NOMO-1 treated with dmso at 0.1 percent for 144 hours (cell line): ENCODE results near the gene RTN1.

Source experiments
- DNase-seq: peaks from one replicate; lab custom pipeline; 2025; ENCODE audit not compliant: unreplicated experiment; lab: John Stamatoyannopoulos, UW

Gene RTN1

DNA sequence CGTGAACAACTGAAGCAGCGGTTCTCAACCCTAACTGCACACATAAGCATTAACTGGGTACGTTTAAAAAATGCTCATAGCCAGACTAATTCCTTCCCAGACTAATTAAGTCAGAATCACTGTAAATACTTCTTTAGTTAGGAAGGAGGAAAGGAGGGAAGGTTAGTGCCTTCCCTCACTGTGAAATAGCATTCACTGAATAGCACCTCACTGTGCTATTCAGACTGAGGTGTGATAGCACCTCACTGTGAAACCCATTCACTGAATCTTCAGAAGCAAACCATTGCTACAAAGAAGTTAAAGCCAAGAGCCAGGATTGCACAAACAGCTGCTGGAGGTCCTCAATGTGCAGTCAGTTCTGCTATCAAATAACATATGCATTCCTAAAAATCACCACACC, 58.8 kb downstream of the RTN1 start:
- no peak for DNase-seq

- no peak for DNase-seq
Observed at GRCh38 chr14:59811073-59811472, 59.5 kb downstream of the RTN1 start.

- DNase-seq = no peak
Observed at GRCh38 chr14:59803052-59803540, 67.5 kb downstream of the RTN1 start.

GRCh38 chr14:59788176-59788575, 82.4 kb downstream of the RTN1 start:
- no peak for DNase-seq

GRCh38 chr14:59787045-59787674, 83.4 kb downstream of the RTN1 start:
- no peak for DNase-seq

GRCh38 chr14:59785629-59786028, 84.9 kb downstream of the RTN1 start:
- DNase-seq = no peak

DNA sequence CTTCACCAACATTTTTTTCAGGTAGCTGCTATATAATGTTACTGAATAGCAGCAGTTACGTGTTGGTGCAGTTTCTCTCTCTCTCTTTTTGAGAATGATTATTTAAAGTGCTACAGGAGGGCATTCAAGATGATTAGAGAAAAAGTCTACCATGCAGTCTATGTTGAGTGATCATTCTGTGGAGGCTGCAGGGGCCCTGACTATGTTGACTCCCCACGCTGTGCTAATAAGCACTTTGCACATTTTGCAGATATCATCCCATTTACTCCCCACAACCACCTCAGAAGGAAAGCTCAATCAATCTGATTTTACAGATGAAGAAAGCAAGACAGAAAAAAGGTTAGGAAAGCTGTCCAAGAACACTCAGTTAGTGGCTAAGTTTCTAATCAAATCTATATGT, 87.8 kb downstream of the RTN1 start:
- DNase-seq = no peak

DNA sequence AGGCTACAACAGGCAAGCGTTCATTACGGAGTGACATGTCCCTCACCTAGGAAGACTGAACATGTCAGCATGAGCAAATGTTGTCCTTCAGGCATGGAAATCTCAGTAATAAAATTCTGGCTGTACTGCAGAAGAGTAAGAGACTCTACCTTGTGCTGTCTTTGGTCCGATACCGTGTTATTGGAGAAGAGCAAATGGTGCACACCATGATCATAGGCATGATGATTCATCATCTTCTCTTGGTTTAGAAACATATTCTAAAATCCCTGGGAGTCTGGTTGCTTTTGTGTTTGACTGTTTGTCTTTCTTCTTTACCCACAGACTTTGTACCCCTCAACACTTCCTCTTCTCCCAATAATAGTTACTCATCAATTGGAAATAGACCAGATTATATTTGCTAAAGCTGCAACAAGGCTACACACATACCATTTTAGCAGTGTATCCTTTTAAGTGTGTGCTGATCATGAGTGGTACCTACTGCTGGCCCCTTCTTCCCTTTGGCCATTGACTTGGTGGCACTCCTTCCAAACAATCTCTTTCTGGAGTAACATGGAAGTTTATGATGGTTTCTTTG, 93.5 kb downstream of the RTN1 start:
- no peak for DNase-seq

GRCh38 chr14:59776468-59776867, 94.1 kb downstream of the RTN1 start:
- DNase-seq = no peak

DNA sequence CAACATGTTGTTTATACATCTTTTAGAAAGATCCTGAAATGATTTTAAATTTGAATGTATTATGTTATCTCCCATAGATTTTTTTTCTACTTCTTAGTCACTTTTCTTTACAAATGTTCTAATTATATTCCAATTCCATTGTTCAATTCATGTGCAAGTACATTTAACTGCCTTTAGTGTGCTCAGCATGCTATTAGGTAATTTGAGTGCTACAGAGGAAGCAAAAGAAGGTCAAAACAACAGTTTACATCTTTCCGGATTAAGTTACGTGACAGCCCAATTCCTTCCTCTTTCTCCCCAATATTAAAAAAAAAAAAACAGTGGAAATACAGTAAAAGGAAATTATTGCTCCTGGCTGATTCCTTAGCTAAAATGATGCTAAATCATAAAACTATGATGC, 98.3 kb downstream of the RTN1 start:
- DNase-seq = no peak

GRCh38 chr14:59771577-59771976, 99.0 kb downstream of the RTN1 start:
- no peak for DNase-seq

DNA sequence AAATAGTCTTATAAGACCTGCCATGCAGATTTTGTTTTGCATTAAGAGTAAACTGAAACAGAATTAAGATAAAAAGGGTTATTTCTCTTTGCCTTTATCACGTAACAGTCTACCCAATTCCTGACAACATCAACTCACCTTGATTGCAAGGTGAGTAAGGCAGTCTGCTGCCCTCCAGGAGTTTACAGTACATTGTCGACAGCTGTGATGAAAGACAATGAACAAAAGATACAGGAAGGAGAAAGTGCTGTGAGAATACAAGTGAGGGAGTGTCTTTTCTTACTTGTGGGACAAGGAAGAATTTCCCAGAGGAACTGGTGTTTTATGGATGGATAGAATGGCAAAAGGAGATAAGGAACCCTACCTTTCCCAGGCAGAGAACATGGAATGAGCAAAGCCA, 101.0 kb downstream of the RTN1 start:
- DNase-seq = no peak

DNA sequence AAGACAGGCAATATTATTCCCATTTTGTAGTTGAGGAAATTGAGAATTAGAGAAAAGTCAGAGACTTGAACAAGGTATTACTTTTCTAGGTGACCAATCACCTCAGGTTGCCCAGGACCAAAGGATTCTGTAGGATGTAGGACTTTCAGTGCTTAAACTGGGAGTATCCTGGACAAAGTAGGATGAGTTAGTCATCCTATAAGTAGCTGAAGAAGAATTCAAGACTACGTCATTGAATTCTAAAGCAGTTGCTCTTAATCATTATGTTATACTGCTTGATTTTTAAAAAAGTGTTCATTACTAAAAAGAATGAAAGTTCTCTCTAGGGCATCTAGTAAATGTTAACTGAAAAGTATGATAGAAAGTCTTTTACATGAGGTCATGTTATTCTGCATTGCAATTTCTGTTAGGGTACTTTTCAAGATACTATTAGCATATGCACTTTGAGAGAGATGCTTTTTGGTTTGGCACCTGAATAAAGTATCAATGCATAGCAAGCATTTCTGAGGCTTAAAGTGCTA, 101.7 kb downstream of the RTN1 start:
- no peak for DNase-seq

- DNase-seq = no peak
Observed at GRCh38 chr14:59761851-59762250, 108.7 kb downstream of the RTN1 start.

DNA sequence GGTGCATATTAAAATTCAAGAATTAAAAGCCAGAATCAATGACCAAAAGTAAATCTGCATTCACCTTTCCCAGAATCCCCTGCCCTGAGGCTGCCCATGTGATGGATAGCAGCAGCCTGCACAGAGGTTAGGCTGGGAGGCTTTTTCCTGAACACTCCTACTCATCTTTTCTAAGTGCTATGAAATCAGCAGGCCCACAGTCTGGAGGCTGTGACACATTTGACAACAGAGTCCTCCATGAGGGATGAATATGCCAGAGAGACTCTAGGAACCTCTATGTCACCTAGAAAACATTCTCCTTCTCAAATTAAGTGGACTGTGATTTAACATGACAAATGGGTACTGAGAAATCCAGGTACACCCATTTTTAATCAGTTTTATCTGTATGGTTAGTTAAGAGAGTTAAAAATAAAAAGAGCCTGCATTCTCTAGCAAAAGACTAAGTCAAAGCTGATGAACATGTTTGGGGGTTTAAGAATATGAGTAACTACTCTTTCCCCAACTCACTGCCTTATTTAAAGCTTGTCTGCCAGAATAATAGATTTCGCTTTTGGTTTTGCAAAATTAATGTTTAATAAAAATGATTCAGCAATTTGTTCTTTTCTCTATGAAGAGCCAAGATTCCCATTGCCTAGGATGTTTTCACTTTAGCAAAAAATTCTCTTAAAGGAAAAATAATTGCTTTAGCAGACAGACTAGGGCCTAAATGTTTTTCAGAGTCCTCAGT, 115.0 kb downstream of the RTN1 start:
- DNase-seq = no peak

DNA sequence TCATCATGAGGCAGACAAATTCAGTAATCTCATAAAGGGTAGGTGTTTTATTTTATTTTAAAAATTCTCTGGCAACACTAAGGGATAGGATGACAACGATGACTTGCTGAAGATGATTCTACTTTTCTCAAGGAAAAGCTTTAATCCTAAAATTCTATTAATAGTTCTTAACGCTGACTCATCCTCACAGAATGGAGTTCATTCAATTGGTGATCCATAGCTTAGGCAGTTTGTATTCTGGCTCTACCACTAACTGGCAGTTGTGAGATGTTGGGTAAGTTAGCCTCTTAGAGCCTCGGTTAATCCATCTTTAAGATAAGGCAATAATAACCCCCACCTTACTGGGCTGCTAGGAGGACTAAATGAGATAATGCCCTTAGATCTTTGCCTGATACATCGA, 116.3 kb downstream of the RTN1 start:
- no peak for DNase-seq

GRCh38 chr14:59753512-59753911, 117.1 kb downstream of the RTN1 start:
- DNase-seq = no peak

DNA sequence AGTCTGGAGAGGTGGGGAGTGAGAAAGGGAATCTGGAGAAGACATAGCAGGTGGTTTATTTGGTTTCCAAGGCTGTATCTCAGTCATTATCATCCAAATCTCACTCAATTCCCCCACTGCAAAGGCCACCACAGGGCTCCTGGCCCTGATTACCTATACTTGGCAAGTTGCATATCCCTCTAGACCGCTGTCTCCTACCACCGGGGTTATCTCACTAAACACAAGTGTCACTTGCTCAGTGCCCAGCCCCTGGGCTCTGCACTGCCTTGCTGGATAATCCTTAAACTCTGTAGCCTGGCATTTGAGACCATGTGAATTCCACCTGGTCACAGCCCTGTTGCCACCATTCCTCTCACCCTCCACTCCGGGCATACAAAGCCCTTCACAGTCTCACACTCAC, 119.0 kb downstream of the RTN1 start:
- no peak for DNase-seq

DNA sequence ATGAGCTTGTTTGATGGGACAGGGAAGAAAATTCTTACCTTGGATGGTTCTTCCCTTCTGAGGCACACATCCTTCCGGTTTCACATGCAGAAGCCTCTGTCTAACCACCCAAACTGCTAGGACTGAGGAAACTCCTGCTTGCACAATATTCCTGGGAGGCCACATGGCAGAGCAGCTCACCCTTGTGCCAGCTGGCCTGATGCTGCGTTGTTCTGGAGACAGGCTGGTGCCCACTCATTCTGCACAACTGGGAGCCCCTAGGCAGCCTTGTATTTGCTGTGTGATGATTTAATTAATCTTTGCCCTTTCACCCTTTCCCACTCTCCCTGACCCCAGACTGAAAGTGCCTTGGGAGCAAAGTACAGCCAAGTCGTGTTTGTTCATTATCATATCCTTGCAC, 130.8 kb downstream of the RTN1 start:
- DNase-seq = peak; percentile 8

DNA sequence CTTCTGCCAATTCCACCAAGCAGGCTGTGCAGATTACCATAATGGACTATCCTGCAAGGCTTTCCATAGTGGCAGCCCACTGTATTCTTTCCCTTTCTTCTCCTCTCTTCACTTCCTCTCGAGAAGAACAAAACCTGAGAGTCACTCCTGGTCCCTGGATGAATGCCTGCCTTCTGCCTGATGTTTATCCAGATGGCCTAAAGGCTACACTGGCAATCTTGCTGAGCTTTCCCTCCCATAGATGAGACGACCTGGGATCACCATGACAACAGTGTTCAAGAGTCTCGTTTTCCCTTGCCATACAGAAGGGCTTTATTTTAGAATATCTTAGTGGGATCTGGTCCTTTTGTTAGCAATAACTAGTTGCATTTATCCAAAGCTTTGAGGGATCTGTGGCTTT, 142.3 kb downstream of the RTN1 start:
- no peak for DNase-seq

GRCh38 chr14:59727073-59727661, 143.4 kb downstream of the RTN1 start:
- no peak for DNase-seq

DNA sequence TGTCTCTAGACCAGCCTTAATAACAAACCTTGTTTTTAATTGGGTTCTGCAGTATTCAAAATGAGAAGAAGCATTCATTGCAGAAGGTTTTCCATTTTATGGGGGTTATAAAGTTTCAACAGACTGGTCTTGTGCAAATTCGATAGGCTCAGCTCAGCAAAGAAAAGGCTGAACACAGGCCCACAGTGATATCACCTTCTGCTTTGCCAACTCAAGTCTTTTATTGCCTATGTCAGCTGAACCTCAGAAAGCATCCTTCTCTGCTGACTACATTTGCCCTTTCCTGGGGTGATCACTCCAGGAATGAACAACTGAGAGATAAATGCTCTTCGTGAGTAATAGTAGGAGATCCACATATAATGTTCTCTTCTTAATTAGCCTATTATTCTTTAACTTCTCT, 159.5 kb downstream of the RTN1 start:
- no peak for DNase-seq
